Left lung (tissue), 10 donors: ENCODE measurements around the gene HOMER2. TPM values are rescaled to one million over a fixed set of nuclear protein-coding genes. Genes with fewer than 3 reads are reported as not detected.

Source experiments
- ATAC-seq: fragments of 200-7000 bp; cut with Tn5 transposase; one replicate; pipeline ENCODE4 v1.9.1; 2020; ENCODE audit warnings: moderate library complexity
- DNase-seq, 4 donors: peaks; one replicate each; pipeline ENCODE4 v3.0.0-alpha.2; 2013 to 2020
- H3K27ac ChIP-seq, 2 donors: fragments of 200-600 bp; sonication (generic) in 1 of 2; one replicate each; pipeline versions ENCODE4 v1.5.0 to v1.8.0; 2020 to 2021
- H3K27me3 ChIP-seq, 2 donors: fragments of 200-600 bp; sonication (generic) in 1 of 2; one replicate each; pipeline versions ENCODE4 v1.5.0 to v1.8.0; 2020 to 2021
- H3K36me3 ChIP-seq, 2 donors: fragments of 200-600 bp; sonication (generic) in 1 of 2; one replicate each; pipeline versions ENCODE4 v1.5.0 to v1.8.0; 2020 to 2021
- H3K4me1 ChIP-seq, 2 donors: fragments of 200-600 bp; one replicate each; pipeline ENCODE4 v1.8.0; 2021
- H3K4me3 ChIP-seq, 2 donors: fragments of 200-600 bp; sonication (generic) in 1 of 2; one replicate each; pipeline versions ENCODE4 v1.5.0 to v1.8.0; 2020 to 2021; ENCODE audit warnings: mild to moderate bottlenecking in 1 of 2
- H3K9me3 ChIP-seq, 2 donors: fragments of 200-600 bp; sonication (generic) in 1 of 2; one replicate each; pipeline versions ENCODE4 v1.5.0 to v1.8.0; 2020 to 2021
- intact Hi-C, 2 donors: fragments of 100-400 bp; cut with DNase I; formaldehyde crosslinking; loops; one replicate each; pipeline versions ENCODE4 v1.11.2 to v1.14.2; 2022
- polyA plus RNA-seq, 6 donors: library from polyadenylated mRNA; unstranded; fragments of 120-200 nt; gene quantifications; one replicate each; pipeline ENCODE4 v1.2.1, GENCODE V29; 2013; ENCODE audit not compliant: insufficient read length in 6 of 6
- total RNA-seq, 2 donors: library from RNA; stranded (reverse); fragmentation: NEBNext Ultra II Directional; extraction: Animal tissue kit (Norgen Biotek cat#: 25700); gene quantifications; one replicate each; pipeline ENCODE4 v1.2.1, GENCODE V29; 2021
- TF ChIP-seq, protein P1 (sequence below), 2 donors: fragments of 200-600 bp; sonication (generic) in 1 of 2; IDR thresholded peaks; one replicate each; pipeline versions ENCODE4 v1.5.0 to v1.8.0; 2021; ENCODE audit warnings: antibody characterized with exemption in 2 of 2
- donor health status: DM: no; HTN: yes; CAD: no.
- donor health status: DM: no; HTN: no; CAD: no.

Gene HOMER2
- total and polyA plus RNA-seq, 8 donors = 17.3 to 22.4 (median 19.0) TPM

DNA sequence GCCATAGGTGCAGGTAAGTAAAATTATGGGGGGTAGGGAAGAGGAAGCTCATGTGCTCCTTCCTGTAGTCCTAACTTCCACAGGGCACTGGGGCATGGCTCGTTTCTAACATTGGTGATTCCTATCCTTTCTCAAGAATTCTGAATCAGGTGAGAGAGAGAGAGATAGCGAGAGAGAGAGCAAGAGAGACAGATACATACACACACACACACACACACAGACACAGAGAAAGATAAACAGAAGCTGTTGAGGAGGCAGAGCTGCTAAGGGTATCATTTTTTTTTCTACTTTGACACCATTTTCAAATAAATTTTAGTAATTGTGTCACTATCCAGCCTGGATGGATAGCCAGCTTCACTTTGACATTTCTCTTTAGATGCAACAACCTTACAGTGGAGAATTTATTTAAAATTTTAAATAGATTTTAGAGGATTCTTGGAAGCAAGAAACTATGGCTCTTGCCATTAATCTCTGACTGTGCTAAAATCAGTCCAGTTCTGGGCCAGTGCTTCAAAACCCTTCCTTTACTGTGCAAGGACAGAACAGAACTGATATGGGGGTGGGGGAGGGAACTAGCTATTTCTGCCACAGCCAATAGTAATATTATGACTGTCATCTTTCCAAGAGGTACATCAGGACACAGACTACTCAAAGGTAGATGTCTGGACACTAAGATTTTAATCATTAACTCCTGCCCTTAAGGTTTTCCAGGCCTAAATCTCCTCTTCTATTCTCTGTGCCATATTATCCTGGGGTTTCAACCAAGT lies 18.9 kb upstream of the HOMER2 start:
- Histone ChIP-seq H3K36me3 (no peaks in the 10 kb centered on the region), H3K4me1 (no peaks in the 10 kb centered on the region), H3K27me3 (no peaks in the 10 kb centered on the region), H3K9me3 (no peaks in the 10 kb centered on the region), H3K27ac (no peak overlapping the region), H3K4me3 (no peak overlapping the region)
- TF ChIP-seq, protein P1, sequence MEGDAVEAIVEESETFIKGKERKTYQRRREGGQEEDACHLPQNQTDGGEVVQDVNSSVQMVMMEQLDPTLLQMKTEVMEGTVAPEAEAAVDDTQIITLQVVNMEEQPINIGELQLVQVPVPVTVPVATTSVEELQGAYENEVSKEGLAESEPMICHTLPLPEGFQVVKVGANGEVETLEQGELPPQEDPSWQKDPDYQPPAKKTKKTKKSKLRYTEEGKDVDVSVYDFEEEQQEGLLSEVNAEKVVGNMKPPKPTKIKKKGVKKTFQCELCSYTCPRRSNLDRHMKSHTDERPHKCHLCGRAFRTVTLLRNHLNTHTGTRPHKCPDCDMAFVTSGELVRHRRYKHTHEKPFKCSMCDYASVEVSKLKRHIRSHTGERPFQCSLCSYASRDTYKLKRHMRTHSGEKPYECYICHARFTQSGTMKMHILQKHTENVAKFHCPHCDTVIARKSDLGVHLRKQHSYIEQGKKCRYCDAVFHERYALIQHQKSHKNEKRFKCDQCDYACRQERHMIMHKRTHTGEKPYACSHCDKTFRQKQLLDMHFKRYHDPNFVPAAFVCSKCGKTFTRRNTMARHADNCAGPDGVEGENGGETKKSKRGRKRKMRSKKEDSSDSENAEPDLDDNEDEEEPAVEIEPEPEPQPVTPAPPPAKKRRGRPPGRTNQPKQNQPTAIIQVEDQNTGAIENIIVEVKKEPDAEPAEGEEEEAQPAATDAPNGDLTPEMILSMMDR (IDR thresholded peaks at IDR 0.05) = no peak
- DNase-seq (no peak), ATAC-seq (no peak)
- intact Hi-C loops = no loop called here

DNA sequence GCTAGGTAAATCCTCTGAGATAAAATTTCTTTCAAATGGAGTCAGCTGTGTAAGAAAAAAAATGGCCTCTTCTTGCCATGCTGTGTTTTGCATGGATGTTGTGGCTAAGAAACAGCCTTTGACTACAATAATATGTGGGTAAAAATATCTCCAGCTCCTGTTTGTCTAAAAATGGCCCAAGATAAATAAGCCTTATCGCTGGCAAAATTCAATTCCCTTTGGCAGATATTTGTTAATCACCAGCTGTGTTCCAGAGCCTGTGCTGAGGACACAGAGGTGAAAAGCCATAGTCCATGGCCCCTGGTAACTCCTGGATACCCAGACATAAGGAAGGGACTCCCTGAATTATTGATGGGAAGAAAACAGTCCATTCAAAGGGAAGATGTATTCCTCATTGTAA lies 18.2 kb upstream of the HOMER2 start:
- Histone ChIP-seq H3K9me3 (no peaks in the 10 kb centered on the region), H3K36me3 (no peaks in the 10 kb centered on the region), H3K27me3 (no peaks in the 10 kb centered on the region), H3K4me1 (no peaks in the 10 kb centered on the region), H3K27ac (no peak overlapping the region), H3K4me3 (no peak overlapping the region)
- DNase-seq = no peak
- TF ChIP-seq, protein P1 (IDR thresholded peaks at IDR 0.05) = no peak
- intact Hi-C loops = no loop called here
- no peak for ATAC-seq

DNA sequence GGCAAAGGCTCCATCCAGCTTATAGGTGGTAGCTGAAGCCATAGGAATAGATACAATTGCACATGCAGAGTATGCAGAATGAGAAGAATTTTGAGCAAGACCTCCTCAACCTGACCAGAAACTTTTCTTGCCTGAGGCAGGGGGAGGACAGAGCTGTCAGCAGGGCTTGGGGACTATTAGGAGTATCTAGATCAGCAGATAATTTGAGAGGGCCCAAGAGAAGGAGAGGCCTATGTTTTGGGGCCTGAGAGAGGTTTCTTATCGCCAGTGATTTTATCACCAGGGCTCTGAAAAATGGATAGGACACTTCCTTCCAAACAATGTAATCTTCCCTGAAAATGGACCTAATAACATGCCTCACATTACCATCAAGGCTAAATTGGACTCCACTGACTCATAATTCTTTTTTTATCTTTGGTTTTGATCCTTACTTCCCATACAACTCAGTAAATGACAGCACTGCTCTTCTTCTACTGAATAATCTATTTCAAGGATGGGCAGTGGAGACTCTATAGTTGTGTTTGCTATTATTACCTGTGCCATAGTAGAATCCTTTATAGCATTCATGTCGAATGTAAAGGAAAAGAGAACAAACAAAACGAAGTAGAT lies 17.7 kb upstream of the HOMER2 start:
- H3K27ac ChIP-seq = no peak overlapping the region
- H3K9me3 ChIP-seq = no peaks in the 10 kb centered on the region
- no peaks in the 10 kb centered on the region for H3K36me3 ChIP-seq
- no peak for ATAC-seq
- no peaks in the 10 kb centered on the region for H3K4me1 ChIP-seq
- no peaks in the 10 kb centered on the region for H3K27me3 ChIP-seq
- no peak for DNase-seq
- TF ChIP-seq, protein P1 (IDR thresholded peaks at IDR 0.05) = no peak
- no peak overlapping the region for H3K4me3 ChIP-seq
- intact Hi-C loops = no loop called here

DNA sequence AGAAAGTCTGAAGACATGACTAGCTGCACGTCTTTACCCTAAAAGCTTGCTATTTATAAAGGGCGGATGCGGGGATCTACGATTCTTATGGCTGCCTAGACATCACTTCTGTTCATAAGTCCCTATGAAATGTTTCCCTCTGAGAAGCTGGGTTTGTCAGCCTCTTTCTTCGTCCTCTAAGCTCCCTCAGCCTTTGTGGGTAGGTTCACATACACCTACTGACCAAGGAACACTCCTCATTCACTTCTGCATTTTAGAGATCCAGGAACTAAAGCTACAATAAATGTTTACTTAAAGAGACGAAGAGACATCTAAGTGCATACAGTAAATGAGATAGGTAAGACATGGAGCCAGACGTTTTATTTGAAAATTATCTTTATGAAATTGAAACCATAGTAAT lies 16.8 kb upstream of the HOMER2 start:
- no peaks in the 10 kb centered on the region for H3K9me3 ChIP-seq
- no peaks in the 10 kb centered on the region for H3K27me3 ChIP-seq
- H3K4me3 ChIP-seq = no peak overlapping the region
- intact Hi-C loops = no loop called here
- DNase-seq (no peak), ATAC-seq (no peak)
- no peaks in the 10 kb centered on the region for H3K4me1 ChIP-seq
- no peaks in the 10 kb centered on the region for H3K36me3 ChIP-seq
- H3K27ac ChIP-seq = no peak overlapping the region
- TF ChIP-seq, protein P1 (IDR thresholded peaks at IDR 0.05) = no peak

GRCh38 chr15:82968066-82968465 lies 15.5 kb upstream of the HOMER2 start:
- TF ChIP-seq, protein P1 (IDR thresholded peaks at IDR 0.05) = no peak
- Histone ChIP-seq H3K27ac (no peak overlapping the region), H3K27me3 (no peaks in the 10 kb centered on the region), H3K4me3 (no peak overlapping the region), H3K9me3 (no peaks in the 10 kb centered on the region), H3K4me1 (no peaks in the 10 kb centered on the region), H3K36me3 (no peaks in the 10 kb centered on the region)
- no peak for ATAC-seq
- no peak for DNase-seq
- intact Hi-C loops = no loop called here
